ENCODE data around the gene CENPB.

The CENPB gene

GRCh38 chr20:3800878-3801260 lies 14.3 kb upstream of the CENPB start:
- no peak overlapping the region for H3K4me3 ChIP-seq (replicated peaks; ENCODE audit: insufficient read depth, low read length)
- no peak for TF ChIP-seq CTCF (IDR thresholded peaks at IDR 0.05; ENCODE audit: insufficient read depth, low read length)
- no peak for DNase-seq (ENCODE audit: low read depth in 1 of 2, low spot score in 1 of 2)
- H3K27me3 ChIP-seq (ENCODE audit: insufficient read depth, poor library complexity, severe bottlenecking): no peaks in the 10 kb centered on the region
- no peak overlapping the region for H3K27ac ChIP-seq (replicated peaks)

DNA sequence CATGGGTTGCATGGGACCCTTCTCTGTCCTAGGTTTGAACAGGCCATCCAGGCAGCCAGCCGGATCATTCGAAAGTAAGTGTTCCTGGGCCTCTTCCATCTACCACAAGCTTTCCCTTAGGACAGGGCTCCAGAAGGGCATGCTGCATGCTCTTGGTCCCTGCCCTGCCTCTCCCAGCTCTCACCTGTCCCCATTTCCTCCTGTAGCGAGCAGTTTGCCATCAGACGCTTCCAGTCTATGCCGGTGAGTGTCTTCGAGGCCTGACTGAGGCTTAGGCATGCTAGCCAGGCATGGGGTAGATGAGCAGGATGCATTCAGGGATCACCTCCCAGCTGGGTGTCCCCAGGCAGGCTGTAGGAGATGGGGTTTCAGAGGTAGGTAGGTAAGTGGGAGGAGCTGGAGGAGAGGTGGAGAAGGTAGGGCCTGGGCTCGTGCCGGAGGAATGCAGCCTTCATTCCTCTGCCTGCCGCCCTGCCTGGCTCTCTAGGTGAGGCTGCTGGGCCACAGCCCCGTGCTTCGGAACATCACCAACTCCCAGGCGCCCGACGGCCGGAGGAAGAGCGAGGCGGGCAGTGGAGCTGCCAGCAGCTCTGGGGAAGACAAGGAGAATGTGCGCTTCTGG lies 13.8 kb upstream of the CENPB start:
- TF ChIP-seq SPI1 (IDR thresholded peaks at IDR 0.05; ENCODE audit: borderline replicate concordance, low read depth) (no peak), REST (IDR thresholded peaks at IDR 0.05; ENCODE audit: insufficient replicate concordance, low read depth) (no peak), POLR2AphosphoS5 (IDR thresholded peaks at IDR 0.05; ENCODE audit: low read depth) (no peak), GABPA (IDR thresholded peaks at IDR 0.05; ENCODE audit: low read depth) (no peak), CTCF (IDR thresholded peaks at IDR 0.05; ENCODE audit: insufficient read depth, low read length) (no peak)
- Histone ChIP-seq H3K27me3 (ENCODE audit: insufficient read depth, poor library complexity, severe bottlenecking) (no peaks in the 10 kb centered on the region), H3K27ac (replicated peaks) (no peak overlapping the region), H3K4me3 (replicated peaks; ENCODE audit: insufficient read depth, low read length) (no peak overlapping the region)
- no peak for DNase-seq (ENCODE audit: low read depth in 1 of 2, low spot score in 1 of 2)

DNA sequence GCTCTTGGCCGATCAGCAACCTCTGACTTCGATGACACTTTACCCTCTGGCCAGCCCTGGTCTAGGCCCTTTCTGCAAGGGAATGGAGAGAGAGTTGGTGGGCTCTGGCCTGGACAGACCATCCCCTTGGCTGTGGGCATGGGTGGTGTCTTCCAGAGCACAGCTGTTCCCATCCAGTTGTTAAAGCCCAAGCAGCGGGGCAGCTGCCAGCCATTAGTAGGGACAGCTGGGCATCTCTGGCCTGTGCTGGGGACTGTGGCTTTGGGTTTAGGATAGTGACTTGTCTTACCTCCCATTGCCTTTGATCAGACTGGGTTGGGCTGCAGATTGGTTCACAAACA lies 12.3 kb upstream of the CENPB start:
- TF ChIP-seq POLR2AphosphoS5 (IDR thresholded peaks at IDR 0.05; ENCODE audit: low read depth) (no peak), REST (IDR thresholded peaks at IDR 0.05; ENCODE audit: insufficient replicate concordance, low read depth) (no peak), SPI1 (IDR thresholded peaks at IDR 0.05; ENCODE audit: borderline replicate concordance, low read depth) (no peak), CTCF (IDR thresholded peaks at IDR 0.05; ENCODE audit: insufficient read depth, low read length) (no peak), GABPA (IDR thresholded peaks at IDR 0.05; ENCODE audit: low read depth) (no peak)
- Histone ChIP-seq H3K27ac (replicated peaks) (no peak overlapping the region), H3K27me3 (ENCODE audit: insufficient read depth, poor library complexity, severe bottlenecking) (no peaks in the 10 kb centered on the region), H3K4me3 (replicated peaks; ENCODE audit: insufficient read depth, low read length) (no peak overlapping the region)
- no peak for DNase-seq (ENCODE audit: low read depth in 1 of 2, low spot score in 1 of 2)

DNA sequence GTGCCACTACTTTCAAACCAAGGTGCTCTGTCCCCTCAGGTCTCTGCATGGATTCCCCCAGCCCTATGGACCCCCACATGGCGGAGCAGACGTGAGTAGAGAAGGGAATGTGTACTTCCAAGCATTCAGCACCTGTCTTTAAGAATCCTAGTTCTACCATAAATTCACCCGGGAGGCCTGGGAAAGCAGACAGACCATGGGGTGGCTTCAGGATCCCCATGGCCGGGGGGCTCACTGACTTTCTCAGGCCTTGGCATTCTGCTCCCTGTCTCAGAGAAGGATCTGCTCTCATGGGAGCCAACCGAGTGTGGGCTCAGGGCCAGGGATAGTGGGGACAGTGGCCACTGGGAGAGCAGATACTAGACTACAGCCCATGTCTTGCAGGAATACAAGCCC lies 11.8 kb upstream of the CENPB start:
- no peak for TF ChIP-seq CTCF (IDR thresholded peaks at IDR 0.05; ENCODE audit: insufficient read depth, low read length)
- TF ChIP-seq POLR2AphosphoS5 (IDR thresholded peaks at IDR 0.05; ENCODE audit: low read depth): no peak
- no peak for TF ChIP-seq GABPA (IDR thresholded peaks at IDR 0.05; ENCODE audit: low read depth)
- TF ChIP-seq REST (IDR thresholded peaks at IDR 0.05; ENCODE audit: insufficient replicate concordance, low read depth): no peak
- no peak overlapping the region for H3K27ac ChIP-seq (replicated peaks)
- no peak for DNase-seq (ENCODE audit: low read depth in 1 of 2, low spot score in 1 of 2)
- no peaks in the 10 kb centered on the region for H3K27me3 ChIP-seq (ENCODE audit: insufficient read depth, poor library complexity, severe bottlenecking)
- no peak overlapping the region for H3K4me3 ChIP-seq (replicated peaks; ENCODE audit: insufficient read depth, low read length)

All from HL-60 (cell line).